ENCODE results near the gene POLR3K.

POLR3K gene

DNA sequence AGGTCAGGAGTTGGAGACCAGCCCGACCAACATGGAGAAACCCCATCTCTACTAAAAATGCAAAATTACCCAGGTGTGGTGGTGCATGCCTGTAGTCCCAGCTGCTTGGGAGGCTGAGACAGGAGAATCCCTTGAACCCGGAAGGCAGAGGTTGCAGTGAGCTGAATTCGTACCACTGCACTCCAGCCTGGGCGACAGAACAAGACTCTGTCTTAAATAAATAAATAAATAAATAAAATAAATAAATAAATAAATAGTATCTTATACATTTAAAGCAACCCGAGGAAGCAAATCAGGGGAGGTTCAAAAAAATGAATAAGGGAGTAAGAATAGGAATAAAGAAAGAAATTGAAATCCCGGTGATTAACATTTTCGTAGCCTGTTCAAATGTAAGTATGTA is 6.9 kb downstream of the POLR3K start (continued):
- TF ChIP-seq, protein P1, sequence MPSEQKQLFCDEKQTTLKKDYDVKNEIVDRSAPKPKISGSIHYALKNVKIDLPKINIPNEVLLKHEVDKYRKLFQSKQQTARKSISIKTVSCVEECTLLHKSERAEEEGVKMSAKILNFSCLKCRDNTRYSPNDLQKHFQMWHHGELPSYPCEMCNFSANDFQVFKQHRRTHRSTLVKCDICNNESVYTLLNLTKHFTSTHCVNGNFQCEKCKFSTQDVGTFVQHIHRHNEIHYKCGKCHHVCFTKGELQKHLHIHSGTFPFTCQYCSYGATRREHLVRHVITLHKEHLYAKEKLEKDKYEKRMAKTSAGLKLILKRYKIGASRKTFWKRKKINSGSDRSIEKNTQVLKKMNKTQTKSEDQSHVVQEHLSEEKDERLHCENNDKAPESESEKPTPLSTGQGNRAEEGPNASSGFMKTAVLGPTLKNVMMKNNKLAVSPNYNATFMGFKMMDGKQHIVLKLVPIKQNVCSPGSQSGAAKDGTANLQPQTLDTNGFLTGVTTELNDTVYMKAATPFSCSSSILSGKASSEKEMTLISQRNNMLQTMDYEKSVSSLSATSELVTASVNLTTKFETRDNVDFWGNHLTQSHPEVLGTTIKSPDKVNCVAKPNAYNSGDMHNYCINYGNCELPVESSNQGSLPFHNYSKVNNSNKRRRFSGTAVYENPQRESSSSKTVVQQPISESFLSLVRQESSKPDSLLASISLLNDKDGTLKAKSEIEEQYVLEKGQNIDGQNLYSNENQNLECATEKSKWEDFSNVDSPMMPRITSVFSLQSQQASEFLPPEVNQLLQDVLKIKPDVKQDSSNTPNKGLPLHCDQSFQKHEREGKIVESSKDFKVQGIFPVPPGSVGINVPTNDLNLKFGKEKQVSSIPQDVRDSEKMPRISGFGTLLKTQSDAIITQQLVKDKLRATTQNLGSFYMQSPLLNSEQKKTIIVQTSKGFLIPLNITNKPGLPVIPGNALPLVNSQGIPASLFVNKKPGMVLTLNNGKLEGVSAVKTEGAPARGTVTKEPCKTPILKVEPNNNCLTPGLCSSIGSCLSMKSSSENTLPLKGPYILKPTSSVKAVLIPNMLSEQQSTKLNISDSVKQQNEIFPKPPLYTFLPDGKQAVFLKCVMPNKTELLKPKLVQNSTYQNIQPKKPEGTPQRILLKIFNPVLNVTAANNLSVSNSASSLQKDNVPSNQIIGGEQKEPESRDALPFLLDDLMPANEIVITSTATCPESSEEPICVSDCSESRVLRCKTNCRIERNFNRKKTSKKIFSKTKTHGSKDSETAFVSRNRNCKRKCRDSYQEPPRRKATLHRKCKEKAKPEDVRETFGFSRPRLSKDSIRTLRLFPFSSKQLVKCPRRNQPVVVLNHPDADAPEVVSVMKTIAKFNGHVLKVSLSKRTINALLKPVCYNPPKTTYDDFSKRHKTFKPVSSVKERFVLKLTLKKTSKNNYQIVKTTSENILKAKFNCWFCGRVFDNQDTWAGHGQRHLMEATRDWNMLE (tag by site-specific recombination; conservative IDR thresholded peaks at IDR 0.05; ENCODE audit: low read depth) = peak; percentile 98
- TF ChIP-seq ZEB2 (tag by site-specific recombination; IDR thresholded peaks at IDR 0.05) = peak; percentile 36; the same call in 1 of the 2 replicates
- TF ChIP-seq ZNF560 (tag by site-specific recombination; IDR thresholded peaks at IDR 0.05; ENCODE audit: borderline replicate concordance) = peak; percentile 99
- peak; percentile 90 for TF ChIP-seq RBAK (tag by site-specific recombination; IDR thresholded peaks at IDR 0.05)
- peak; percentile 85 for TF ChIP-seq ZSCAN23 (tag by site-specific recombination; IDR thresholded peaks at IDR 0.05)
- TF ChIP-seq ZSCAN4 (tag by site-specific recombination; IDR thresholded peaks at IDR 0.05) = 0 out of 2 replicates have a peak, but pooled peaks have one; percentile 37
- TF ChIP-seq ZNF654 (tag by site-specific recombination; IDR thresholded peaks at IDR 0.05; ENCODE audit: low read depth) = peak; percentile 68
- peak; percentile 25; the same call in 1 of the 2 replicates for TF ChIP-seq ZNF585B (tag by site-specific recombination; IDR thresholded peaks at IDR 0.05)
- peak; percentile 97 for TF ChIP-seq ZBTB1 (tag by site-specific recombination; IDR thresholded peaks at IDR 0.05)
- peak; percentile 89 for TF ChIP-seq ZNF223 (tag by site-specific recombination; IDR thresholded peaks at IDR 0.05)
- TF ChIP-seq ZNF214 (tag by site-specific recombination; IDR thresholded peaks at IDR 0.05; ENCODE audit: borderline replicate concordance) = peak; percentile 66; the same call in 1 of the 2 replicates
- TF ChIP-seq ZNF623 (tag by site-specific recombination; IDR thresholded peaks at IDR 0.05) = peak; percentile 92
- peak; percentile 92 for TF ChIP-seq ZNF530 (tag by site-specific recombination; IDR thresholded peaks at IDR 0.05; ENCODE audit: low read depth)
- TF ChIP-seq ZNF23 (tag by site-specific recombination; IDR thresholded peaks at IDR 0.05; ENCODE audit: borderline replicate concordance) = peak; percentile 54; the same call in 1 of the 2 replicates
- TF ChIP-seq, protein P2, sequence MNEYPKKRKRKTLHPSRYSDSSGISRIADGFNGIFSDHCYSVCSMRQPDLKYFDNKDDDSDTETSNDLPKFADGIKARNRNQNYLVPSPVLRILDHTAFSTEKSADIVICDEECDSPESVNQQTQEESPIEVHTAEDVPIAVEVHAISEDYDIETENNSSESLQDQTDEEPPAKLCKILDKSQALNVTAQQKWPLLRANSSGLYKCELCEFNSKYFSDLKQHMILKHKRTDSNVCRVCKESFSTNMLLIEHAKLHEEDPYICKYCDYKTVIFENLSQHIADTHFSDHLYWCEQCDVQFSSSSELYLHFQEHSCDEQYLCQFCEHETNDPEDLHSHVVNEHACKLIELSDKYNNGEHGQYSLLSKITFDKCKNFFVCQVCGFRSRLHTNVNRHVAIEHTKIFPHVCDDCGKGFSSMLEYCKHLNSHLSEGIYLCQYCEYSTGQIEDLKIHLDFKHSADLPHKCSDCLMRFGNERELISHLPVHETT (tag by site-specific recombination; IDR thresholded peaks at IDR 0.05) = peak; percentile 84
- TF ChIP-seq ZNF529 (tag by site-specific recombination; IDR thresholded peaks at IDR 0.05; ENCODE audit: insufficient replicate concordance) = peak; percentile 83
- TF ChIP-seq ZNF510 (tag by site-specific recombination; IDR thresholded peaks at IDR 0.05; ENCODE audit: insufficient replicate concordance) = peak; percentile 96
- TF ChIP-seq ZBTB11 (tag by site-specific recombination; conservative IDR thresholded peaks at IDR 0.05; ENCODE audit: low read depth) = peak; percentile 90
- 0 out of 2 replicates have a peak, but pooled peaks have one; percentile 33 for TF ChIP-seq ZNF548 (tag by site-specific recombination; IDR thresholded peaks at IDR 0.05)
- TF ChIP-seq, protein P3, sequence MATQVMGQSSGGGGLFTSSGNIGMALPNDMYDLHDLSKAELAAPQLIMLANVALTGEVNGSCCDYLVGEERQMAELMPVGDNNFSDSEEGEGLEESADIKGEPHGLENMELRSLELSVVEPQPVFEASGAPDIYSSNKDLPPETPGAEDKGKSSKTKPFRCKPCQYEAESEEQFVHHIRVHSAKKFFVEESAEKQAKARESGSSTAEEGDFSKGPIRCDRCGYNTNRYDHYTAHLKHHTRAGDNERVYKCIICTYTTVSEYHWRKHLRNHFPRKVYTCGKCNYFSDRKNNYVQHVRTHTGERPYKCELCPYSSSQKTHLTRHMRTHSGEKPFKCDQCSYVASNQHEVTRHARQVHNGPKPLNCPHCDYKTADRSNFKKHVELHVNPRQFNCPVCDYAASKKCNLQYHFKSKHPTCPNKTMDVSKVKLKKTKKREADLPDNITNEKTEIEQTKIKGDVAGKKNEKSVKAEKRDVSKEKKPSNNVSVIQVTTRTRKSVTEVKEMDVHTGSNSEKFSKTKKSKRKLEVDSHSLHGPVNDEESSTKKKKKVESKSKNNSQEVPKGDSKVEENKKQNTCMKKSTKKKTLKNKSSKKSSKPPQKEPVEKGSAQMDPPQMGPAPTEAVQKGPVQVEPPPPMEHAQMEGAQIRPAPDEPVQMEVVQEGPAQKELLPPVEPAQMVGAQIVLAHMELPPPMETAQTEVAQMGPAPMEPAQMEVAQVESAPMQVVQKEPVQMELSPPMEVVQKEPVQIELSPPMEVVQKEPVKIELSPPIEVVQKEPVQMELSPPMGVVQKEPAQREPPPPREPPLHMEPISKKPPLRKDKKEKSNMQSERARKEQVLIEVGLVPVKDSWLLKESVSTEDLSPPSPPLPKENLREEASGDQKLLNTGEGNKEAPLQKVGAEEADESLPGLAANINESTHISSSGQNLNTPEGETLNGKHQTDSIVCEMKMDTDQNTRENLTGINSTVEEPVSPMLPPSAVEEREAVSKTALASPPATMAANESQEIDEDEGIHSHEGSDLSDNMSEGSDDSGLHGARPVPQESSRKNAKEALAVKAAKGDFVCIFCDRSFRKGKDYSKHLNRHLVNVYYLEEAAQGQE (tag by site-specific recombination; IDR thresholded peaks at IDR 0.05) = peak; percentile 89
- peak; percentile 94 for TF ChIP-seq ZNF19 (tag by site-specific recombination; IDR thresholded peaks at IDR 0.05; ENCODE audit: low read depth)
- peak; percentile 62; the same call in 1 of the 2 replicates for TF ChIP-seq ZNF24 (tag by site-specific recombination; IDR thresholded peaks at IDR 0.05)
- peak; percentile 57; the same call in 1 of the 2 replicates for TF ChIP-seq MYNN (tag by site-specific recombination; IDR thresholded peaks at IDR 0.05; ENCODE audit: borderline replicate concordance)
- TF ChIP-seq, protein P4, sequence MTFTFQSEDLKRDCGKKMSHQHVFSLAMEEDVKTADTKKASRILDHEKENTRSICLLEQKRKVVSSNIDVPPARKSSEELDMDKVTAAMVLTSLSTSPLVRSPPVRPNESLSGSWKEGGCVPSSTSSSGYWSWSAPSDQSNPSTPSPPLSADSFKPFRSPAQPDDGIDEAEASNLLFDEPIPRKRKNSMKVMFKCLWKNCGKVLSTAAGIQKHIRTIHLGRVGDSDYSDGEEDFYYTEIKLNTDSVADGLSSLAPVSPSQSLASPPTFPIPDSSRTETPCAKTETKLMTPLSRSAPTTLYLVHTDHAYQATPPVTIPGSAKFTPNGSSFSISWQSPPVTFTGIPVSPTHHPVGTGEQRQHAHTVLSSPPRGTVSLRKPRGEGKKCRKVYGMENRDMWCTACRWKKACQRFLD (tag by site-specific recombination; IDR thresholded peaks at IDR 0.05) = peak; percentile 74; the same call in 1 of the 2 replicates

Measured in HEK293 (cell line).